GM18870 (cell line): ENCODE data around the gene PTPRN2.

Experiments
- ATAC-seq: cut with Tn5 transposase; IDR thresholded peaks from one replicate; pipeline ENCODE4 v1.9.1; 2021; ENCODE audit warnings: moderate library complexity; ENCODE audit not compliant: unreplicated experiment

PTPRN2 gene

DNA sequence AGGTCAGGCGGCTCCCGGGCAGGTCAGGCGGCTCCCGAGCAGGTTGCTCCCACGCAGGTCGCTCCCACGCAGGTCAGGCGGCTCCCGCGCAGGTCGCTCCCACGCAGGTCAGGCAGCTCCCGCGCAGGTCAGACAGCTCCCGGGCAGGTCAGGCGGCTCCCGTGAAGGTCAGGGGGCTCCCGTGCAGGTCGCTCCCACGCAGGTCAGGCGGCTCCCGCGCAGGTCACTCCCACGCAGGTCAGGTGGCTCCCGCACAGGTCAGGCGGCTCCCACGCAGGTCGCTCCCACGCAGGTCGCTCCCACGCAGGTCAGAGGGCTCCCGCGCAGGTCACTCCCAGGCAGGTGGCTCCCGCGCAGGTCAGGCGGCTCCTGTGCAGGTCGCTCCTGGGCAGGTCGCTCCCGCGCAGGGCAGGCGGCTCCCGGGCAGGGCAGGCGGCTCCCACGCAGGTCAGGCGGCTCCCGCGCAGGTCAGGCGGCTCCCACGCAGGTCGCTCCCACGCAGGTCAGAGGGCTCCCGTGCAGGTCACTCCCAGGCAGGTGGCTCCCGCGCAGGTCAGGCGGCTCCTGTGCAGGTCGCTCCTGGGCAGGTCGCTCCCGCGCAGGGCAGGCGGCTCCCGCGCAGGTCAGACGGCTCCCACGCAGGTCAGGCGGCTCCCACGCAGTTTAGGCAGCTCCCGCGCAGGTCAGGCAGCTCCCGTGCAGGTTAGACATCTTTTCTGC is 30.7 kb downstream of the PTPRN2 start:
- ATAC-seq: no peak

DNA sequence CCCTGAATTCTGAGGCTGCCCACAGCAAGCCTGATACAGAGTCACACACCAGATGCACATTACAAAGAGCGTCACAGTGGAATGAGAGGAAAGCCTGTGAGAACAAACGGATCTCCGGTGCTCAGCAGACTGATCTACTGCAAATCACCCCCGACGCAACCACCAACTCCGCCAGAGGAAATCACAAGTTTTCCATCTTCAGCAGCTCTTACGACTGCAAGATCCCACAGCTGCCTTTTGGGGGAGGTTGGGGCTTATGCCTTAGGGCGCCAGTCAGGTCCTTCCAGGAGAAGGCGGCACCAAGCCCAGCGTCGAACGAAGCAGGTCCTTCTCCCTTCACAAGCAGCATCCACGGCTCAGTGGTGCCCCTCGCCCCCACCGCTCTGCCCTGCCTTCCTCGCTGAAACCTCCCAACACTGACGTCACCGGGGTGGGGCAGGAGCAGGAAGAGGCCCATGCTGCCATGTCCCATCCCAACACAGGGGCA is 32.5 kb downstream of the PTPRN2 start:
- ATAC-seq: no peak

DNA sequence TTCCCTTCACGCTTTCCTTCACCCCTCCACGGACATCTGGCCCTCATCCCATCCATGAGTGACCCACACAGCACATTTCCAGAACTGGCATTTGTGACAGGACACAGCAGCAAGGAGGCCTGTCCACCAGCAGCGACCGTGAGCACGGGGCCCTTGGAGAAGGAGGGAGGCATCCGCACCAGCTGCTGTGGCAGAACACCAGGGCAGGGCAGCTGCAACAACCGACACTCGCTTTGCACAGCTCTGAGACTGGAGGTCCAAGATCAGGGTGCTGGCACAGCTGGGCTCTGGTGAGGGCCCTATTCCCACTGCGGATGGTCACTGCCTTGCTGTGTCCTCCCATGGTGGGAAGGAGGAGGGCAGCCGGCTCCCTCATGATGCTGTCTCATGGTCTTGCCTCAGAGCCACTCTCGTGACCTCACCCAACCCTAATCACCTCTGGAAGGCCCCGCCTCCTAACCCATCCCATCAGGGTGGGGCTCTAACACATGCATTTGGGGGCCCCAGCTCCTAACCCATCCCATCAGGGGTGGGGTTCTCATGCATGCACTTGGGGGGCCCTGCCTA is 36.7 kb downstream of the PTPRN2 start:
- ATAC-seq: no peak

DNA sequence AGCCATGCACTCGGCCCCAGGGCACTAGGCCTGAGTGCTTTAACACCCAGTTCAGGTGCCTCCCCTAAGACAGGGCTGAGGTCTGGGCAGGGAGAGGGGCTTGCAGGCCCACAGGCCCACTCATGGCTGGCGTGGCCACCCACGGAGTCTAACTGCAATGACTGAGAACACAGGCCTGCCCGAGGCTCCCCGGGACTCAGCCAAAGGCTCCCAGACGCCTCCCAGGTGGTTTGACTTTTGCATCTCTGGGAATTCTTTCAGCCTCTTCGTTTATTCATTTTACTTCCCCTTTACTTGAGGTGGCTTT is 37.3 kb downstream of the PTPRN2 start:
- no peak for ATAC-seq

DNA sequence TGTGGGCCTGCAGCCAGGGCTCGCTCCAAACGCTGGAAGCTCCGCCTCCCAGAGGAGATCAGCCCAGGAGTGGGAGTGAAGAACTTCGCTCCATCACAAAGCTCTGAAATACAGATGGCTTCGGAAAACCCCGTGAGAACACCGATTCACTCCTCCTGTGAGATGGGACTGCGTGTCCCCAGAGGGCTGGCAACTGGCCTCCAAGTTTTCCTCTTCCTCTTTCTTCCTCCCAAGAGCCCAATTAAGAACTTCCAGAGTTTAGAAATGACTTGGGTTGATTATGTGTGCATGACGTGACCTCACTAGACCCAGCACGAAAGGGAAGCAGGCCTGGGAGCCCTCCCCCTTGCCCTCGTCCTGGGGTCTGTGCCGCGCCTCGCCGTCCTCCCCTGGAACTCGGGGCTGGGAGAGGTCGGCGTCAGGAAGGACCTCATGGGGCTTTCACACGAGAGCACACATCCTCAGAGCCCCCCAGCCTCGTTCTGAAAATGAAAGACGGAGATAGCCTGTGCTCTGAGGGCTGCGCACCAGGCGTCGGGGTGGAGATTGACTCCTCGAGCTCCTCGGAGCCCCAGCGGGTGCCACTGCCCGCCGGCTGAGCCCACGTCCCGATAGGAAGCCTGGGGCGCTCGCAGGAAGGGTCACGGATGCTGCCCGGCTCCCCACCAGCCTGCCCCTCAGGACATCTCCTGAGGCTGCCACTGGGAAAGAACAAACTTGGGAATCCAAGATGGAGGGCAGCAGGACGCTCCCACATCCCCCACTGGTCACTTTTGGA is 37.8 kb downstream of the PTPRN2 start:
- no peak for ATAC-seq

GRCh38 chr7:158549176-158549615 is 38.4 kb downstream of the PTPRN2 start:
- ATAC-seq: no peak

GRCh38 chr7:158548726-158549125 is 38.9 kb downstream of the PTPRN2 start:
- no peak for ATAC-seq

- ATAC-seq: no peak
Measured at GRCh38 chr7:158547817-158548216, 39.8 kb downstream of the PTPRN2 start.

DNA sequence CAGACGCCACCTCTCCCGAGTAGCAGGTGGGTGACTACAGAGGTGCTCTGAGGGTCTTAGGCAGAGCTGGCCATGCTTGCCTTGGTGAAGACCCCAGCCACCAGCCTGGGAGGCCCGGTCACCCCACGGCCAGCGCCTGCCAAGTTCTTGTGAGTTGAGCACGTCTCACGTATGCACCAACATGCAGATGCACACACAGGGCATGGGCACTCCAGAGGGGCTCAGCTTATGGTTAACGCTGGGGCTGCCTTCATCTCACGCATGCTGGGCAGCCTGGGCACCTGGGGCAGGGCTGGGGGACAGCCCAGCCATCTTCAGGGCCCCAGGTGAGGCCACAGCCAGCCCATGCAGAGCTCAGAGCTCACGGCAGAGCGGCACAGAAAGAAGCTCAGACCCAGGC is 41.0 kb downstream of the PTPRN2 start:
- ATAC-seq: no peak

- no peak for ATAC-seq
Measured at GRCh38 chr7:158546214-158546613, 41.4 kb downstream of the PTPRN2 start.

DNA sequence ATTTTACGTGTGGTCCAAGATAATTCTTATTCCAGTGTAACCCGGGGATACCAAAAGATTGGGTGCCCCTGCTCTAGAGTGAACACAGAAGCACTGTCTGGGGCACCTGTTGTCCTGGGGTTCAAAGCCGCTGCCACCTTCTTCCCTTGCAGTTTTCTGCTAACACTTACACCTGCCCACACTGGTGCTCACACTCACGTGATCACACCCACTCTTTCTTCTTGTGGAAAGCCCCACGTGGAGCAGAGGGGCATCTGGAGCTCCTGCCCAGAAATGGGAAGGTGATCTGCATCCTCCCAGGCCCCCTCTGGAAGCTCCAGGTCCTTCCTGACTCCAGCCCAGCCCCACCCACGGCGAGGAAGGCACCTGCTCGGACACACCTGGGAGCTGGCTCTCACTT is 42.9 kb downstream of the PTPRN2 start:
- ATAC-seq: no peak

DNA sequence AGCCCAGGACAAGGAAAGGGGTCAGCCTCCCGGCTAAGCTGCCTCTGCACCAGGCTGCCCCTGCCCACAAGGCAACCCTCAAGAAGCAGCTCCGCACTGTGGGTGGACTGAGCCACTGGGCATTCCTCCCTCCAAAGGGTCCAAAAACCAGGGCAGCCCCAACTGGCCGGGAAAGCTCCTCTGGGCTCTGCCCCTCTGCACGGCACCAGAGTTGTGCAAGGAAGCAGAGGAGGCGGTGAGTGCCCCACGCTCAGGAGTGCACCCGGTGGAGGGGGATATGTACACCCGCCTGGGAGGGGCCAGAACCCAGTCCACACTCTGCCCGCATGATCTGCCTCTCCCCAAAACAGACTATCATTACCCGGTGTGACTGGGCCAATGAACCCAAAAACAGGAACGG is 43.8 kb downstream of the PTPRN2 start:
- no peak for ATAC-seq

DNA sequence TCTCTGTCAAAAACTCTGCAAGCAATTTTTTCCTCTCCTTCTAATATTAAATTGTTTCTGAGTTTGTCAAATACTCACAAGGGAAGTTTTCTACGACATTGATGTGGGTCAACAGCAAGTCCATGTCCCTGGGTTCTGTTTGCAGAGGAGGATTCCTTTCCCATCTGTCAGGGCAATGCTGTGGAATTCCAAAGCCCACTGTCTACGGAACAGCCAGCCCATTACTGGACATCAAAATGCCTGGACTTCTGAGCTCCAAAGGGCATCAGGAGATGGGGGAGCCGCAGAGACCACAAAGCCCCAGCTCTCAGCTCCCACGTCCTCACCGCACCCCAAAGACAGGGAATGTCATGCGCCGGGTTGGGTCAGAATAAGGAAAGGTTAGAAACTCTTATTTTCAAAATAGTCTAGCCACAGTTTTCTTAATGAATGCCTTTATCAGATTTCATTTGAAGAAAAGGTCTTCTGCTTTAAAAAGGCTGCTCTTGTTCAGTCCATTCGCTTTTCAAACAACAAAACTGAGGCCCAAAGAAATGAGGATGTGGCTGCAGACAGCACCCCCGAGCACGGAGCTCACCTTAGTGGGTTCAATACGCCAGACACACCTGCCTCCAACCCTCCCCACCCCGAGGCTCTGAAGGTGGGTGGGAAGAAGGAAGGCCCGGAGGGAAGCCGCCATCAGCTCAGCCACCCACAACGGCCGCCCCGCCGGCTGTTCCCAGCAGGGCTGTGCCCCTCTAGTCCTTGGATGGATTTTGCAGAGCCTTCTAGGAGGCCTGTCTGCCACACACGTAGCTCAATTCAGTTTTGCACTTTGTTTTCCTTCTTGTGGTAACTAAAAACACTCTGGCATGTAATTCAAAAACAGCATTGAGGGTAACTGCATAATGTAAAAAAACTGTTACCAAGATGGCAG is 44.7 kb downstream of the PTPRN2 start:
- ATAC-seq: no peak

GRCh38 chr7:158541346-158542010 is 46.1 kb downstream of the PTPRN2 start:
- ATAC-seq: no peak

DNA sequence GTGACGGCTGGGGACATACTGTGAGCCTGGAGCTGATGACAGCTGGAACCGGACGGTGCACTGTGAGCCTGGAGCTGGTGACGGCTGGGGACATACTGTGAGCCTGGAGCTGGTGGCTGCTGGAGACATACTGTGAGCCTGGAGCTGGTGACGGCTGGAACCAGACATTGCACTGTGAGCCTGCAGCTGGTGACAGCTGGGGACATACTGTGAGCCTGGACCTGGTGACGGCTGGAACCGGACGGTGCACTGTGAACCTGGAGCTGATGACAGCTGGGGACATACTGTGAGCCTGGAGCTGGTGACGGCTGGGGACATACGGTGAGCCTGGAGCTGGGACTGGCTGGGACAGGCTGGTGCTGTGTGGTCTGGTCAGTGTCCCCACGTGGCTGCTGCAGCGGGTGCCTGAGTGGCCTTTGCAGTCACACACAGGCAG is 47.9 kb downstream of the PTPRN2 start:
- no peak for ATAC-seq

GRCh38 chr7:158538156-158538946 is 49.3 kb downstream of the PTPRN2 start:
- ATAC-seq: no peak

DNA sequence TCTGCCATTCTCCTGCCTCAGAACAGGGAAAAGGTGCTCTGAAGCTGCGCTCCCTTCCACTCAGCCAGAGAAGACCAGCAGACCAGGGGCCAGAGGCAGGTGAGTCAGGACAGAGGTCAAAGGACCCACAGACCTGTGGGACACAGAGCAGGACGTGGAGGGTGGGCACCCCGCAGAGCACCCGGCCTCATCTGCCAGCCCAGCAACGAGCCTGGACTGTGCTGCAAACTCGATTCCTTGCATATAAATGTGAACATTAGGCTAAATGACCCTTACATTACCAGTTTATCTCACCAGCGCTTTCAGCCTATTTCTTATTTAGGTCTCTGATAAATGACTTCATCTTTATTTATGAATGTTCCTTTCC is 50.1 kb downstream of the PTPRN2 start:
- ATAC-seq: no peak

DNA sequence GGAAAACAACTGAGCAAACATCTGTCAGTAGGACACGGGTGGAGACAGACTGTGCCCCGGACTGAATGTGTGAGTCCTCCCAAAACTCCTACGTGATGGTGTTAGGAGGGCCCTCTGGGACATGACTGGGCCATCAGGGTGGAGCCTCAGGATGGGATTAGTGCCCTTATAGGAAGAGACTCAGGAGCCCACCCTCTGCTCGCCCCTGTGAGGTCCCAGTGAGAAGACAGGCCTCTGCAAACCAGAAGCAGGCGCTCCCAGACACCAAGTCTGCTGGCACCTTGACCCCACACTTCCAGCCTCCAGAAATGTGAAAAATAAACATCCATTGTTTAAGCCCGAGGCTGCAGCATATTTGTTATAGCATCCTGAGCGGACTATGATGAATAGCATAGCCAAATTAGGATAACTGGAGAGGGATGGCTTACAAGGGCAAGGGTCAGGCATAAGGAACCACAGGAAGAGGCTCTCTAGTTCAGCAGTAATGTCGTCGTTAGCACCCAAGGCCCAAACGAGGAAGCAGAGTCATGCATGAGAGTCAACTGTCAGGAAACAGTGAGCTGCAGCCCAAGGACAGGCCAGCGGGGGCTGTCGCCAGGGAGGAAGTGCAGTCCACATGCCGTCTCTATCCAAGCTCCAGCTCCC is 50.6 kb downstream of the PTPRN2 start:
- no peak for ATAC-seq

DNA sequence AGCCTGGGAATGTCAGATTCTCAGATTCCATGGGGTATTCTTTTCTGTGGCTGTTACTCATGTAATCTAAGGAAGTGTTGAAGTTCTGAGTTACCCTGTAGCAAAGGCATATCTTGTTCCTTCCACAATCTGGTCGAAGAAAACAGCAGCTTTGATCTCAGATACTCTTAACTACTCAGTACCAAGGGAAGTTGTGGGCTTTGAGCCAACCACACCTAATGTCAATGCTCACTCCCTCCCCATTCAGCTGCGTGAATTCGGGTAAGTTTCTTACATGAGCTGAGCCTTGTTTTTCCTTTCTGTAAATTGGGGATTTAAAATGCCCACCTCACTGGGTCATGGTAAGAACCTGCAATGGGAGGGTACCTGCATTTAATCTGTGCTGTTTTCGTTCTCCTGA is 52.5 kb downstream of the PTPRN2 start:
- ATAC-seq: no peak
